A673 (cell line): ENCODE data around the gene AKAP6. TPM values are rescaled to one million over a fixed set of nuclear protein-coding genes. Genes with fewer than 3 reads are reported as not detected.

Experiments
- BruUV-seq: library from RNA; stranded (reverse); fragments of 400-500 nt; replicated peaks from 2 replicates; lab custom pipeline; 2021; lab: Mats Ljungman, UMichigan
- CTCF ChIA-PET: fragments of 300-600 bp; sonication (Branson Sonifier 250); formaldehyde crosslinking; loops from one replicate; lab custom pipeline; 2022; ENCODE audit warnings: antibody characterized with exemption; lab: Charles Lee
- POLR2A ChIA-PET: fragments of 300-600 bp; sonication (Branson Sonifier 250); formaldehyde crosslinking; loops from one replicate; lab custom pipeline; 2022; ENCODE audit warnings: antibody characterized with exemption; ENCODE audit not compliant: low non-redundant PET; lab: Charles Lee
- DNase-seq: peaks from one replicate; pipeline ENCODE4 v3.0.0-alpha.2; 2015; ENCODE audit warnings: low spot score
- H3K27ac ChIP-seq: fragments of 200-600 bp; sonication (generic); 2 replicates; pipeline ENCODE4 v1.5.1; 2016; ENCODE audit warnings: mixed run types, low read depth, mild to moderate bottlenecking, mixed read lengths, antibody characterized with exemption, low read length; ENCODE audit not compliant: poor library complexity, severe bottlenecking
- H3K27me3 ChIP-seq: fragments of 200-600 bp; sonication (generic); replicated peaks from 2 replicates; pipeline ENCODE4 v1.6.1; 2017; ENCODE audit warnings: mixed run types, low read depth, mild to moderate bottlenecking, mixed read lengths, antibody characterized with exemption, low read length; ENCODE audit not compliant: insufficient read depth, poor library complexity
- H3K36me3 ChIP-seq: fragments of 200-600 bp; sonication (generic); 2 replicates; pipeline ENCODE4 v1.6.1; 2016; ENCODE audit warnings: mixed run types, mild to moderate bottlenecking, mixed read lengths, antibody characterized with exemption, low read length; ENCODE audit not compliant: insufficient read depth, poor library complexity, severe bottlenecking
- H3K4me1 ChIP-seq: fragments of 200-600 bp; sonication (generic); 2 replicates; pipeline ENCODE4 v1.6.1; 2017; ENCODE audit warnings: mixed run types, mild to moderate bottlenecking, mixed read lengths, antibody characterized with exemption, low read length; ENCODE audit not compliant: insufficient read depth, poor library complexity, severe bottlenecking
- H3K4me3 ChIP-seq: fragments of 200-600 bp; sonication (generic); 2 replicates; pipeline ENCODE4 v1.5.1; 2016; ENCODE audit warnings: low read depth, mixed run types, mild to moderate bottlenecking, mixed read lengths, low read length; ENCODE audit not compliant: poor library complexity, severe bottlenecking
- H3K9me3 ChIP-seq: fragments of 200-600 bp; sonication (generic); 2 replicates; pipeline ENCODE4 v1.6.1; 2016; ENCODE audit warnings: mixed run types, low read depth, mild to moderate bottlenecking, mixed read lengths, antibody characterized with exemption, low read length; ENCODE audit not compliant: poor library complexity, severe bottlenecking
- CTCF ChIP-seq: fragments of 300-800, 200-600 bp; sonication (generic); conservative IDR thresholded peaks from 2 replicates; pipeline ENCODE4 v1.5.1; 2017; ENCODE audit warnings: low read depth, mild to moderate bottlenecking, antibody characterized with exemption, low read length, moderate library complexity, mixed read lengths
- EZH2 ChIP-seq: fragments of 200-600 bp; sonication (generic); IDR thresholded peaks from 2 replicates; pipeline ENCODE4 v1.6.1; 2017; ENCODE audit warnings: borderline replicate concordance, low read depth, mild to moderate bottlenecking, mixed read lengths, antibody characterized with exemption, low read length; ENCODE audit not compliant: poor library complexity, severe bottlenecking
- intact Hi-C: fragments of 100-400 bp; cut with micrococcal nuclease; formaldehyde crosslinking; loops from one replicate; pipeline ENCODE4 v1.10.0; 2022; ENCODE audit not compliant: unreplicated experiment
- total RNA-seq: library from RNA; stranded (reverse); gene quantifications from 2 replicates; pipeline ENCODE4 v1.2.3, GENCODE V29; 2021

Gene AKAP6
- total RNA-seq, 1 experiment from 2014 or later, result 0.73 TPM

DNA sequence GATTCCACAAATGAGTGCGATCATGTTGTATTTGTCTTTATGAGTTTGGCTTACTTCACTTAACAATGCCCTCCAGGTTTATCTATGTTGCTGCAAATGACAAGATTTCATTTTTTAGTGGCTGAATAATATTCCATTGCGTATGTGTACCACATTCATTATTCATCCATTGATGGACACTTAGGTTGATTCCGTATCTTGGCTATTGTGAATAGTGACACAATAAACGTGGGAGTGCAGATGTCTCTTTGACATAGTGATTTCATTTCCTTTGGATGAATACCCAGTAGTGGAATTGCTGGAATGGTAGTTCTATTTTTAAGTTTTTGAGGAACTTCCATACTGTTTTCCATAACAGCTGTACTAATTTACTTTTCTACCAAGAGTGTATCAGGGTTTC is 23.5 kb downstream of the AKAP6 start:
- H3K27ac ChIP-seq, result no peak overlapping the region
- no TSS peak for BruUV-seq
- ChIA-PET CTCF (no interaction called here), POLR2A (no interaction called here)
- H3K27me3 ChIP-seq, result peaks cover 3% of the 10 kb centered on the region
- DNase-seq, result no peak
- intact Hi-C loops, result no loop called here
- no peaks in the 10 kb centered on the region for H3K4me1 ChIP-seq
- no peak for TF ChIP-seq CTCF
- no peak for TF ChIP-seq EZH2
- H3K9me3 ChIP-seq, result peaks cover 3% of the 10 kb centered on the region
- H3K36me3 ChIP-seq, result no peaks in the 10 kb centered on the region
- no peak overlapping the region for H3K4me3 ChIP-seq

GRCh38 chr14:32354716-32355115 is 25.6 kb downstream of the AKAP6 start:
- no TSS peak for BruUV-seq
- Histone ChIP-seq H3K36me3 (no peaks in the 10 kb centered on the region), H3K27ac (no peak overlapping the region), H3K4me1 (no peaks in the 10 kb centered on the region), H3K27me3 (peaks cover 7% of the 10 kb centered on the region), H3K9me3 (peaks cover 3% of the 10 kb centered on the region), H3K4me3 (no peak overlapping the region)
- no peak for TF ChIP-seq EZH2
- TF ChIP-seq CTCF, result no peak
- POLR2A ChIA-PET, result no interaction called here
- DNase-seq, result no peak
- intact Hi-C loops, result no loop called here
- CTCF ChIA-PET, result no interaction called here

GRCh38 chr14:32358781-32359180 is 29.7 kb downstream of the AKAP6 start:
- intact Hi-C loops, result no loop called here
- no TSS peak for BruUV-seq
- peaks cover 3% of the 10 kb centered on the region for H3K9me3 ChIP-seq
- no peak for DNase-seq
- TF ChIP-seq CTCF, result no peak
- TF ChIP-seq EZH2, result no peak
- H3K4me1 ChIP-seq, result no peaks in the 10 kb centered on the region
- H3K4me3 ChIP-seq, result no peak overlapping the region
- peaks cover 7% of the 10 kb centered on the region for H3K27me3 ChIP-seq
- H3K27ac ChIP-seq, result no peak overlapping the region
- CTCF ChIA-PET, result no interaction called here
- POLR2A ChIA-PET, result no interaction called here
- no peaks in the 10 kb centered on the region for H3K36me3 ChIP-seq
